ENCODE data around the gene IMMP2L. TPM values are rescaled to one million over a fixed set of nuclear protein-coding genes. Genes with fewer than 3 reads are reported as not detected.
A peak's percentile ranks its signal among the peaks of the same experiment; 100 is the strongest.

Gene IMMP2L
- polyA plus RNA-seq, 1 donor: 21.0 TPM

GRCh38 chr7:111210043-111210442 lies 352.2 kb downstream of the IMMP2L start:
- Histone ChIP-seq H3K36me3 (ENCODE audit: control insufficient read depth, insufficient read depth, low read length) (no peaks in the 10 kb centered on the region), H3K27ac (ENCODE audit: low read length) (no peak overlapping the region), H3K27me3 (ENCODE audit: control insufficient read depth, insufficient read depth, low read length) (no peaks in the 10 kb centered on the region), H3K4me3 (ENCODE audit: low read length) (no peak overlapping the region), H3K9me3 (ENCODE audit: control insufficient read depth, low read depth, low read length) (peaks cover 2% of the 10 kb centered on the region), H3K4me1 (ENCODE audit: control insufficient read depth, insufficient read depth, low read length) (no peaks in the 10 kb centered on the region)
- no CpG with 5 or more reads among the region's 1 CpG for WGBS (ENCODE audit: insufficient coverage, low lambda C conversion rate)
- no peak for DNase-seq

- Histone ChIP-seq H3K27ac (ENCODE audit: low read length) (no peak overlapping the region), H3K27me3 (ENCODE audit: control insufficient read depth, insufficient read depth, low read length) (no peaks in the 10 kb centered on the region), H3K9me3 (ENCODE audit: control insufficient read depth, low read depth, low read length) (peaks cover 2% of the 10 kb centered on the region), H3K4me3 (ENCODE audit: low read length) (no peak overlapping the region), H3K4me1 (ENCODE audit: control insufficient read depth, insufficient read depth, low read length) (no peaks in the 10 kb centered on the region), H3K36me3 (ENCODE audit: control insufficient read depth, insufficient read depth, low read length) (no peaks in the 10 kb centered on the region)
- no CpG with 5 or more reads among the region's 1 CpG for WGBS (ENCODE audit: insufficient coverage, low lambda C conversion rate)
- DNase-seq: no peak
Measured at GRCh38 chr7:111205251-111205650, 357.0 kb downstream of the IMMP2L start.

- Histone ChIP-seq H3K4me1 (ENCODE audit: control insufficient read depth, insufficient read depth, low read length) (no peaks in the 10 kb centered on the region), H3K9me3 (ENCODE audit: control insufficient read depth, low read depth, low read length) (peaks cover 2% of the 10 kb centered on the region), H3K4me3 (ENCODE audit: low read length) (no peak overlapping the region), H3K27ac (ENCODE audit: low read length) (no peak overlapping the region), H3K27me3 (ENCODE audit: control insufficient read depth, insufficient read depth, low read length) (no peaks in the 10 kb centered on the region), H3K36me3 (ENCODE audit: control insufficient read depth, insufficient read depth, low read length) (no peaks in the 10 kb centered on the region)
- 83% methylated on average over 1 of the region's 4 CpGs for WGBS (ENCODE audit: insufficient coverage, low lambda C conversion rate)
- no peak for DNase-seq
Measured at GRCh38 chr7:111202321-111202720, 360.0 kb downstream of the IMMP2L start.

- DNase-seq: no peak
- no peaks in the 10 kb centered on the region for H3K4me1 ChIP-seq (ENCODE audit: control insufficient read depth, insufficient read depth, low read length)
- H3K36me3 ChIP-seq (ENCODE audit: control insufficient read depth, insufficient read depth, low read length): no peaks in the 10 kb centered on the region
- peaks cover 2% of the 10 kb centered on the region for H3K9me3 ChIP-seq (ENCODE audit: control insufficient read depth, low read depth, low read length)
- H3K4me3 ChIP-seq (ENCODE audit: low read length): no peak overlapping the region
- H3K27ac ChIP-seq (ENCODE audit: low read length): no peak overlapping the region
- no peaks in the 10 kb centered on the region for H3K27me3 ChIP-seq (ENCODE audit: control insufficient read depth, insufficient read depth, low read length)
Measured at GRCh38 chr7:111199643-111200042, 362.6 kb downstream of the IMMP2L start.

GRCh38 chr7:111198255-111198654 lies 364.0 kb downstream of the IMMP2L start:
- Histone ChIP-seq H3K27ac (ENCODE audit: low read length) (no peak overlapping the region), H3K36me3 (ENCODE audit: control insufficient read depth, insufficient read depth, low read length) (no peaks in the 10 kb centered on the region), H3K4me1 (ENCODE audit: control insufficient read depth, insufficient read depth, low read length) (no peaks in the 10 kb centered on the region), H3K27me3 (ENCODE audit: control insufficient read depth, insufficient read depth, low read length) (no peaks in the 10 kb centered on the region), H3K4me3 (ENCODE audit: low read length) (no peak overlapping the region), H3K9me3 (ENCODE audit: control insufficient read depth, low read depth, low read length) (peaks cover 2% of the 10 kb centered on the region)
- WGBS (ENCODE audit: insufficient coverage, low lambda C conversion rate): 80% methylated on average over 1 of the region's 4 CpGs
- DNase-seq: no peak

GRCh38 chr7:111196655-111197054 lies 365.6 kb downstream of the IMMP2L start:
- 94% methylated on average over 8 of the region's 8 CpGs for WGBS (ENCODE audit: insufficient coverage, low lambda C conversion rate)
- Histone ChIP-seq H3K9me3 (ENCODE audit: control insufficient read depth, low read depth, low read length) (peaks cover 2% of the 10 kb centered on the region), H3K27me3 (ENCODE audit: control insufficient read depth, insufficient read depth, low read length) (no peaks in the 10 kb centered on the region), H3K4me3 (ENCODE audit: low read length) (no peak overlapping the region), H3K4me1 (ENCODE audit: control insufficient read depth, insufficient read depth, low read length) (no peaks in the 10 kb centered on the region), H3K27ac (ENCODE audit: low read length) (no peak overlapping the region), H3K36me3 (ENCODE audit: control insufficient read depth, insufficient read depth, low read length) (no peaks in the 10 kb centered on the region)
- no peak for DNase-seq

- no peaks in the 10 kb centered on the region for H3K4me1 ChIP-seq (ENCODE audit: control insufficient read depth, insufficient read depth, low read length)
- peak in 1 of 2 donors; percentile 27 for DNase-seq
- no peaks in the 10 kb centered on the region for H3K27me3 ChIP-seq (ENCODE audit: control insufficient read depth, insufficient read depth, low read length)
- no peaks in the 10 kb centered on the region for H3K36me3 ChIP-seq (ENCODE audit: control insufficient read depth, insufficient read depth, low read length)
- no peaks in the 10 kb centered on the region for H3K9me3 ChIP-seq (ENCODE audit: control insufficient read depth, low read depth, low read length)
- H3K4me3 ChIP-seq (ENCODE audit: low read length): no peak overlapping the region
- 90% methylated on average over 2 of the region's 3 CpGs for WGBS (ENCODE audit: insufficient coverage, low lambda C conversion rate)
- H3K27ac ChIP-seq (ENCODE audit: low read length): no peak overlapping the region
Measured at GRCh38 chr7:111192614-111193413, 369.5 kb downstream of the IMMP2L start.

GRCh38 chr7:111190804-111191203 lies 371.5 kb downstream of the IMMP2L start:
- no CpG with 5 or more reads among the region's 2 CpGs for WGBS (ENCODE audit: insufficient coverage, low lambda C conversion rate)
- Histone ChIP-seq H3K27ac (ENCODE audit: low read length) (no peak overlapping the region), H3K27me3 (ENCODE audit: control insufficient read depth, insufficient read depth, low read length) (no peaks in the 10 kb centered on the region), H3K36me3 (ENCODE audit: control insufficient read depth, insufficient read depth, low read length) (no peaks in the 10 kb centered on the region), H3K9me3 (ENCODE audit: control insufficient read depth, low read depth, low read length) (no peaks in the 10 kb centered on the region), H3K4me1 (ENCODE audit: control insufficient read depth, insufficient read depth, low read length) (no peaks in the 10 kb centered on the region), H3K4me3 (ENCODE audit: low read length) (no peak overlapping the region)
- DNase-seq: no peak

- 100% methylated on average over 1 of the region's 3 CpGs for WGBS (ENCODE audit: insufficient coverage, low lambda C conversion rate)
- H3K36me3 ChIP-seq (ENCODE audit: control insufficient read depth, insufficient read depth, low read length): no peaks in the 10 kb centered on the region
- H3K27ac ChIP-seq (ENCODE audit: low read length): no peak overlapping the region
- H3K27me3 ChIP-seq (ENCODE audit: control insufficient read depth, insufficient read depth, low read length): no peaks in the 10 kb centered on the region
- DNase-seq: no peak
- no peaks in the 10 kb centered on the region for H3K9me3 ChIP-seq (ENCODE audit: control insufficient read depth, low read depth, low read length)
- no peak overlapping the region for H3K4me3 ChIP-seq (ENCODE audit: low read length)
- H3K4me1 ChIP-seq (ENCODE audit: control insufficient read depth, insufficient read depth, low read length): no peaks in the 10 kb centered on the region
Measured at GRCh38 chr7:111184987-111185386, 377.3 kb downstream of the IMMP2L start.

GRCh38 chr7:111183321-111183720 lies 379.0 kb downstream of the IMMP2L start:
- Histone ChIP-seq H3K27me3 (ENCODE audit: control insufficient read depth, insufficient read depth, low read length) (no peaks in the 10 kb centered on the region), H3K9me3 (ENCODE audit: control insufficient read depth, low read depth, low read length) (no peaks in the 10 kb centered on the region), H3K36me3 (ENCODE audit: control insufficient read depth, insufficient read depth, low read length) (no peaks in the 10 kb centered on the region), H3K27ac (ENCODE audit: low read length) (no peak overlapping the region), H3K4me3 (ENCODE audit: low read length) (no peak overlapping the region), H3K4me1 (ENCODE audit: control insufficient read depth, insufficient read depth, low read length) (no peaks in the 10 kb centered on the region)
- no peak for DNase-seq

GRCh38 chr7:111180338-111180737 lies 382.0 kb downstream of the IMMP2L start:
- no peak for DNase-seq
- Histone ChIP-seq H3K27me3 (ENCODE audit: control insufficient read depth, insufficient read depth, low read length) (no peaks in the 10 kb centered on the region), H3K9me3 (ENCODE audit: control insufficient read depth, low read depth, low read length) (no peaks in the 10 kb centered on the region), H3K4me3 (ENCODE audit: low read length) (no peak overlapping the region), H3K27ac (ENCODE audit: low read length) (no peak overlapping the region), H3K4me1 (ENCODE audit: control insufficient read depth, insufficient read depth, low read length) (no peaks in the 10 kb centered on the region), H3K36me3 (ENCODE audit: control insufficient read depth, insufficient read depth, low read length) (no peaks in the 10 kb centered on the region)
- no CpG with 5 or more reads among the region's 1 CpG for WGBS (ENCODE audit: insufficient coverage, low lambda C conversion rate)
